ENCODE data around the gene ADAR.
"Not testable (repeated sequence)": the region's sequence is repeated elsewhere in the genome, so short reads cannot be mapped to it uniquely, and the experiment has no call there.

ADAR gene, protein sequence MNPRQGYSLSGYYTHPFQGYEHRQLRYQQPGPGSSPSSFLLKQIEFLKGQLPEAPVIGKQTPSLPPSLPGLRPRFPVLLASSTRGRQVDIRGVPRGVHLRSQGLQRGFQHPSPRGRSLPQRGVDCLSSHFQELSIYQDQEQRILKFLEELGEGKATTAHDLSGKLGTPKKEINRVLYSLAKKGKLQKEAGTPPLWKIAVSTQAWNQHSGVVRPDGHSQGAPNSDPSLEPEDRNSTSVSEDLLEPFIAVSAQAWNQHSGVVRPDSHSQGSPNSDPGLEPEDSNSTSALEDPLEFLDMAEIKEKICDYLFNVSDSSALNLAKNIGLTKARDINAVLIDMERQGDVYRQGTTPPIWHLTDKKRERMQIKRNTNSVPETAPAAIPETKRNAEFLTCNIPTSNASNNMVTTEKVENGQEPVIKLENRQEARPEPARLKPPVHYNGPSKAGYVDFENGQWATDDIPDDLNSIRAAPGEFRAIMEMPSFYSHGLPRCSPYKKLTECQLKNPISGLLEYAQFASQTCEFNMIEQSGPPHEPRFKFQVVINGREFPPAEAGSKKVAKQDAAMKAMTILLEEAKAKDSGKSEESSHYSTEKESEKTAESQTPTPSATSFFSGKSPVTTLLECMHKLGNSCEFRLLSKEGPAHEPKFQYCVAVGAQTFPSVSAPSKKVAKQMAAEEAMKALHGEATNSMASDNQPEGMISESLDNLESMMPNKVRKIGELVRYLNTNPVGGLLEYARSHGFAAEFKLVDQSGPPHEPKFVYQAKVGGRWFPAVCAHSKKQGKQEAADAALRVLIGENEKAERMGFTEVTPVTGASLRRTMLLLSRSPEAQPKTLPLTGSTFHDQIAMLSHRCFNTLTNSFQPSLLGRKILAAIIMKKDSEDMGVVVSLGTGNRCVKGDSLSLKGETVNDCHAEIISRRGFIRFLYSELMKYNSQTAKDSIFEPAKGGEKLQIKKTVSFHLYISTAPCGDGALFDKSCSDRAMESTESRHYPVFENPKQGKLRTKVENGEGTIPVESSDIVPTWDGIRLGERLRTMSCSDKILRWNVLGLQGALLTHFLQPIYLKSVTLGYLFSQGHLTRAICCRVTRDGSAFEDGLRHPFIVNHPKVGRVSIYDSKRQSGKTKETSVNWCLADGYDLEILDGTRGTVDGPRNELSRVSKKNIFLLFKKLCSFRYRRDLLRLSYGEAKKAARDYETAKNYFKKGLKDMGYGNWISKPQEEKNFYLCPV

DNA sequence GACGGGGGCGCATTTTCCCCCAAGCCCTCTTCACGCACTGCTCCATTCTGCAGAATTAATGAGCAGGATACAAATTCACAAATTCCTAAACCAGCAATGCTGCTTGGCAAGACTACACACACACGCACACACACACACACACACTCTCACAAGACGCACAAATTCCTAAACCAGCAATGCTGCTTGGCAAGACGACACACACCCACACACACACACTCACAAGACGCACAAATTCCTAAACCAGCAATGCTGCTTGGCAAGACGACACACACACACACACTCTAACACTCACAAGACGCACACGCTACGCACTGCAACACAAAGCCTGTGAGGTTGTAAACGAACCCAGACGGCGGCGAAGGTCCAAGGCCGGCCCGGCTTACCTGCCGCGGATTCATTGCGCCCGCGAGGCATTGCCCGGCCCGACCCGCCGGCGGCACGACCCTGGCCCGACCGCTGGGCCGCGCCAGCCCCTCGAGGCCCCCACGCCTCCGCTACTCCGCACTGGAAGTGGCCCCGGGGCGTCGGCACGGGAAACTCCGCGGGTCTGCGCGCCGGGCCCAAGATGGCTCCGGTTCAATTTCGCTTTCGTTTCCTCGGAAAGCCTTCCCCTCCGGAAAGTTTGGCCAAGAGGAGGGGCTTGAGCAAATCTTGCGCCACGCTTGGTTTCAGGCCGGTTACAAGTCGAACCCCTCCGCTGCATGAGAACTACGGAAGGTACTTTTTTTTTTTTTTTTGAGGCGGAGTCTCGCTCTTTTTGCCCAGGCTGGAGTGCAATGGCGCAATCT, at the start of gene ADAR:
Gene ADAR (minus strand): TSS at position 578 of the 788 bp plus-strand sequence. CDS start 180 bp downstream, at position 398.
- peak; percentile 92 for DNase-seq (ENCODE audit: low read depth)

DNA sequence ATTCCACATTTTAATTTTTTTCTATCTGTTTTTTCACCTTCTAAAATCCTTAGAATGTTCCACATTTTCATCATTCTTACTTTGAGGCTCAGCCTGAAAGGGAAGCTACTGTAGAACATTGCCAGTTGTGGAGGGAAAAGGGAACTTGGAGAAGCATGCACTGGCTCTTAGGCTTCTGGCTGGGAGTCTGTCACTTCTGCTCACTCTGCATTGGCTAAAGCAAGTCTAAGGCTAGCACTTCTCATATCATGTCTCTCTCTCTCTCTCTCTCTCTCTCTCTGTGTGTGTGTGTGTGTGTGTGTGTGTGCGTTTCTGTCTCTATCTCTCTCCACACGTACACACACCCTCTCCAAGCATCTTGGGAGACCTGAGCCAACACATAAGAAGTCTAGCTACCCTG, 49.6 kb upstream of the ADAR start:
- DNase-seq (ENCODE audit: low read depth) = no peak

DNA sequence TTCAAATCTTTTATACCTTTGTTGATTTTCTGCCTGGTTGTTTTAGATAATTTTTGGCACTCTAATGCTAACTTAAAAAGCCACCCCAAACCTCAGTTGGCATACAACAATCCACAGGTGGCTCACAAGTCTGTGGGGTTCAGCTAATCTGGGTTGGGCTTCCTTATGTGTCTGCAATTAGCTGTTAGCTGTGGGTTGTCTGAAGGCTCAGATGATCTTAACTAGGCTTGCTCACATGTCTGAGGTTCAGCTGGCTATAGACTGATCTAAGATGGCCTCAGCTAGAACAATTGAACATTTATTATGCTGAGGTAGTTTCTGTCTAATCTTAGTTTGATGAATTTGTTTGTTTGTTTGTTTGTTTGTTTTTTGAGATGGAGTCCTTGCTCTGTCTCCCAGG, 44.9 kb upstream of the ADAR start:
- no peak for DNase-seq (ENCODE audit: low read depth)

DNA sequence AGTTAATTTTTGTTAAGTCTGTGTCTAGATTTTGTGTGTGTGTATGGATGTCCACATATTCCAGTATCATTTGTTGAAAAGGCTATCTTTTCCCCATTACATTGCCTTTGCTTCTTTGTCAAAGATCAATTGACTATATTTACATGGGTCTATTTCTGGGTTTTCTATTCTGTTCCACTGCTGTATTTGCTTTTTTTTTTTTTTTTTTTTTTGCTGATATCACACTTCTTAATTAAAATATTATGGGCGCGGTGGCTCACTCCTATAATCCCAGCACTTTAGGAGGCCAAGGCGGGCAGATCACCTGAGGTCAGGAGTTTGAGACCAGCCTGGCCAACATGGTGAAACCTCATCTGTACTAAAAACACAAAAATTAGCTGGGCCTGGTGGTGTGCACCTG, 36.7 kb upstream of the ADAR start:
- not testable (repeated sequence) for DNase-seq (ENCODE audit: low read depth)

DNA sequence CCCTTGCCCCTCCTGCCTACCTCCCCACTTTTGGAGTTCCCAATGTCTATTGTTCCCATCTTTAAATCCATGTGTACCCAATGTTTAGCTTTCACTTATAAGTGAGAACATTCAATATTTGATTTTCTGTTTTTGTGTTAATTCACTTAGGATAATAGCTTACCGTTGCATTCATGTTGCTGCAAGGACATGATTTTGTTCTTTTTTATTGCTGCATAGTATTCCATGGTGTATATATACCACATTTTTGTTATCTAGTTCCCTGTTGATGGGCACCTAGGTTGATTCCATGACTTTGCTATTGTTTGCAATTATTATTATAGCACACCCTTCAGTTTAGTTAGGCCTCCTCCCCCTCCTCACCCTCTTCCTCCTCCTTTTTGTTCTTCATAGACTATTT, 33.5 kb upstream of the ADAR start:
- no peak for DNase-seq (ENCODE audit: low read depth)

DNA sequence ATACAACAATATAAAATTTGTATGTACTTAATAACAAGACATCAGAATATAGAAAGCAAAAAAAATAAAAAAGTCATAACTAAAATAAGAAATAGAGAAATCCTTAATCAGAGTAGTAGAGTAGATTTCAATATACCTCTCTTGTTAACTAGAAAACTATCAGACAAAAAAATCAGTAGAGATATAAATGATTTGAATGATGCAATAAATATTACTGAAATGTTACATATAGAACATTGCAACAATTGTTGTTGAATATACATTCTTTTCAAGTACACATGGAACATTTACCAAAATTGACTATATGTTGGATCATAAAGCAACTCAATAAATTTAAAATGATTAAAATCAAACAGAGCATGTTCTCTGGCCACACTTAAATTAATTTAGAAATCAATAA, 31.9 kb upstream of the ADAR start:
- no peak for DNase-seq (ENCODE audit: low read depth)

DNA sequence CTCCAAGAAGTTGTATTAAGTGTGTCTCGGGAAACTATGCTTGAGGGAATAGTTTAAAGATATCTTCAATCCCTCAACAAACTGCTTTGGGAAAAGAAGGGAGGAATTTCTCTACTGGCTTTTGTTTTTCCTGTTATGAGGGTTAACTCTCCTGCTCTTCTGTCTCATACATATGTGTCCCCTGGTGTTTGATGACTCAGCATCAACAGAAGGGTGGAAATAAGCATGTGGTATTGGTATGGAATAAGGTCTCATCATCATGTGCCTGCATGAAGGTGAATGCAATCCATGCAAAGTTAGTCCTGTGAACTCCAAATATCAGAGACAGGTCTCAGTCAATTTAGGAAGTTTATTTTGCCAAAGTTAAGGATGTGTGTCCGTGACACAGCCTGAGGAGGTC, 27.2 kb upstream of the ADAR start:
- no peak for DNase-seq (ENCODE audit: low read depth)

DNA sequence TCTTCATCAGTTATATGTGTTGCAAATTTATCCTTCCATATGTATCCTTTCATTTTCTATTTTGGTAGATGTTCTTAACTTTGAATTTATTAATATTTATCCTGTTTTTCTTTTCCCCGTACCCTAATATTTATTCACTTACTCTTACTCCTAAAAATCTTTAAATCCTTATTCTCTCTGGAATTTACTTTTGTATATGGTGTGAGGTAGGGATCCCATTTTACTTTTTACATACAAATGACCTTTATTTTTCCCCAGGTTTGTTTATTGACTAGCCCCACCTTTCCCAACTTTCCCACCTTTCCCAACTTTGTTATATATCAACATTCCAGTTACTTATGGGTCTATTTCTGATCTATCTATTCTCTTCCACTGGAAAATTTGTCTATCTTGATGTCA, 21.7 kb upstream of the ADAR start:
- DNase-seq (ENCODE audit: low read depth) = no peak

DNA sequence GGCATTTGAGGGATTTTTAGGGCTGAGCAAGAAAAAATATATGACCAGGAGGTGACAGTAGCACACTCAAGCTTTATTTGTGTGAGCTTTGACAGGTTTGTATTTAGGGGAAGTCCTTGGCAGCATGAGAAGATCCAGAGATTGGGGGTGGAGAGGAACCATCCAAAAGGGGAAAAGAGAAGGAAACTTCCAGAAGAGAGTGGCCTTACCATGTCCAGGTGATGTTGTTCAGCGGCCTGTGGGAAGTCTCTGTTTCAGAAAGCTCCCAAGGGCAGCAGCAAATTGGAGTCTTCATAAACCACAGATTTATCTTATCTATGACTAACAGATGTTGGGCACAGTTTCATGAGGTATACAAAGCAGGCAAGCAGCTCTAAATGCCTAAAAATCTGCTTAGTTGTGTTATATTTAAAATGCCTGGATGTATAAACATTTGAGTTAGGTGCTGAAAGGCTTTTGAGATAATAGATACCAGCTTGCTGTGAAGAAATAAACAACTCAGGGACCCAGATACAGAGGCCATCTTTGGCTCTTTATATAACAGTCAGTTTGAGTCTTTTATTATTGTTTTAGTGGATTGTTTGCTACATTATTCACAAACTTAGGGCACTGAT, 21.2 kb upstream of the ADAR start:
- DNase-seq (ENCODE audit: low read depth) = no peak

DNA sequence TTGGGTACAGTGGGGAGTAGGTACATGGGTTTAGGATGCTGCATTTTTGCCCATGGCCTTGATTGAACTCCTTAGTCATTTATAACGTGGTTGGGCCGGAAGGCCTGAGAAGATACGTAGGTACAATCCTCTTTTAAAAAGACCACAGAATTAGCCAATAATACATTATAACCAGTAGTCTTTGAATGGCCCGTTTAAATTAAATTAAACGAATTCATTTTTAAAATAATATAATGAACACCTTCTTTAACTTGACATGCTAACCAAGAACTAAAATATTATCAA, 20.1 kb upstream of the ADAR start:
- no peak for DNase-seq (ENCODE audit: low read depth)

DNA sequence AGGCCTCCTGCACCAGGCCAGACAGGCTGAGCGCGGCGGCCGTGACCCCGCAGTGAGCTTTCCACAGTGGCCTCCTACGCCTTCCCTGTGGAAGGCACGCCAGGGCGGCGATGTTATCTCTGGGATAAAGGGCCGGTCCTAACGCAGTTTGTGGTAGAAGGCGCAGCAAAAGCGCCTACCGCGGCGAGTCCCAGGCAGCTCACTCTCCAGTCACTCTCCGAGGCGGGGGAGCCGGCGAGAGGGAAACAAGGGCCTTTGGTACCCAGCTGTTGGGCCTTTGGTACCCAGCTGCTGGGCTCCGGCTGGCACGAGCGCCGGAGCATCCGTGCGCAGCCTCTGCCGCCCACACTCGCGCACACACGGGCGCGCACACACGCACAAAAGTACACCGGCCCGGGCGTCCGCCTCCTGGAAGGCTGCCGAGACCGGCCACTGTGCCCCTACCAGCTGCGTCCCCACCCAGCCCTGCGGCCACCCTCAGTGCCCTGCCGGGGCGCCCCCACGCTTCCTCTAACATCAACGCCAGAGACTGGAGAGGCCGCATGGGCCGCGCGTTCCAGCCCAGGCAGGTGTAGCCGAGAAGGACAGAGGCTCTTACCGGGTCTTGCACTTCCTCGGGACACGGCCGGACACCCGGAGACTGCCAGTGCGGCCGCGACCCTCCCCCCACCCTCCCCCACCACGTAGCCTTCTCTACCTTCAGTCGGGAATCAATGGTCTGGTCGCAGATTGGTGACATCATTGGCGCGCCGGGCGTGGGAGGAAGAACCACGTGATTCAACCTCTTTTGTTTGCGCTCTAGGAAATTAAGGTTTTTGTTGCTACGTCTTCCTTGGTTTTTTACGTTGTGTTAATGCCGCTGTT, 19.5 kb upstream of the ADAR start:
- peak; percentile 69 for DNase-seq (ENCODE audit: low read depth)

DNA sequence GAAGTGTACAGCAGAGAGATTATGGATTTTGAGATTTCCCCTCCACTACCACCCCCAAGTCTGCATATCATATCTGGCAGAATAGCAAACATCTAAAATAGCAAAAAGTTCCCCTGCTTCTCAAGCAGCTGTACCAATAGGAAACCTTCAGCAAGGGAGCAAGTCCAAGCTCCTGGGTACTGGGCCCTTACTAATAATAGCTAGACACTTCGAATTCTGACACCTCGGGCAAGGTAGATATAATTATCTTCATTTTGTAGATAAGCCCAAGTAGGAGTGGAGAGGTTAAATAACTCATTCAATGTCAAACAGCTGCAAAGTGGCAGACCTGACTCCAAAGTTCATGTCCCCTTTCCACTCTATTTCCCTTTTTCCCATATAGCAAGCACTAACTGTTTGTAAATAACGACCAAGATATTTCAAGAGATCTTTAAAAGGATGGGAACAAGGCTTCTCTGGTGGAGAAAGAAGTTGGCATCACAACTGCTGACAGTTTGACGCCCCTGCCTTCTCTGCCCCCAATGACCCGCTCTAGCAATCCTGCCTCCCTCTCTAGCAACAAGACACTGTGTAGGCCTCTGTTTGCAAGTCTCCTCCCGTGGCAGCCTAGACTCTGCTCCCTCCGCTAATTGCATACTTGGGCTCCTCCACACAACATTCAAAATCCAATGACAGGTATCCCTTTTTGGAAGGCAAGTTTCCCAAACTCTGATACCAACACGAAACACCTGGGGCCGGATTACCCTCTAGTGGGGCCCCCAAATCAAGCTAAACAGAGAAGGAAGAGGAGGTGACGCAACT, 18.7 kb upstream of the ADAR start:
- DNase-seq (ENCODE audit: low read depth) = no peak

DNA sequence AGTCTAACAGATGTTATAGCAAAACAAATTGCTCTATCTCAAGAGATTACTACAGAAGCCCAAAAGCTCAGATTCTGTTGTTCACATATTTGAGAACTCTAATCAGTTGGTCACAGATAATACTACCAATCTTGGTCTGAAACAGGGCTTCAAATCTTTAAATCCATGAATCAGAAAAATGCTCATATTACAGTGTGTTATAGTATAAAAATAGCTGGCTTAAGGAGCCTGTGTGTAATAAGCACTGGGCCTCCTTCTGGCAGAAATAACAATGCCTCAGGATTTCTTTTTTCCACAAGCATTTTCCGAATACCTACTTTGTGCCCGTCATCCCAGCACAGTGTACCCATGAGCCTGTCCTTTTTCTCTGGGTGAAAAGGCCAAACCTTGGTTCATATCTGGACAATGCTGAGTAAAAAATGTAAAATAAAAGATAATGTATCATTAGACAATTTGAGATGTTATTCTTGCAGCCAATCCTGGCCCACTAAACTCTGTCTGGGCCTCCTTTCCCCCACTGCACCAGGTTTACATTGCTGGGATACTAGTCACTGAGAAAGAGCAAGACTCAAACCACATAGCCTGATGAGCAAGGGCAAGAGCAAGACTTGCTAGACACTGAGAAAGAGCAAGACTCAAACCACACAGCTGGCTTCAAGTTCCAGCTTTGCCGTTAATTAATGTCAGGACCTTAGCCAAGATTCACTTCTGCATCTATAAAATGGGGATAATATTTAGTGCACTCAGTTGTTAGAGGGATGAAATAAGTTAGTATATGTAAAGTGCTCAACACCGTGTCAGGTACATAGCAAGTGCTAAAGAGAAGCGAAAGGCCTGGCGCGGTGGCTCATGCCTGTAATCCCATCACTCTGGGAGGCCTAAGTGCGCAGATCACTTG, 17.0 kb upstream of the ADAR start:
- DNase-seq (ENCODE audit: low read depth) = peak; percentile 74

DNA sequence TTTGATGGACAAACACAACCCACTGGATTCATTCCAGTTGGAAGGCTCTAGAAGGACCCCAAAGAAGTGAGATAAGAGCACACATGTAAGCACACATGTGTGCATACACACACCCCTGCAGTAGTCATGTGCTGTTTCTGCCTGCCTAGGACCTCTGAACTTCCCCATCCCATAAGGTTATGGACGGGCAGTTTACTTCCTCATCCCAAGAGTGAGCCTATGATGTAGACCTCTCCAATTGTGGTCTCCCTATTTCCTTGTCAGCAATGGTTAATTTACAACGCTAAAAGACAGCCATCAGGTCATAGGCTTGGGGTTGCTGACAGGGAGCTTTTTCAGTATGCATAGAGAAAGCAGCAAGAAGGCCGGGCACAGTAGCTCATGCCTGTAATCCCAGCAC, 15.4 kb upstream of the ADAR start:
- no peak for DNase-seq (ENCODE audit: low read depth)

DNA sequence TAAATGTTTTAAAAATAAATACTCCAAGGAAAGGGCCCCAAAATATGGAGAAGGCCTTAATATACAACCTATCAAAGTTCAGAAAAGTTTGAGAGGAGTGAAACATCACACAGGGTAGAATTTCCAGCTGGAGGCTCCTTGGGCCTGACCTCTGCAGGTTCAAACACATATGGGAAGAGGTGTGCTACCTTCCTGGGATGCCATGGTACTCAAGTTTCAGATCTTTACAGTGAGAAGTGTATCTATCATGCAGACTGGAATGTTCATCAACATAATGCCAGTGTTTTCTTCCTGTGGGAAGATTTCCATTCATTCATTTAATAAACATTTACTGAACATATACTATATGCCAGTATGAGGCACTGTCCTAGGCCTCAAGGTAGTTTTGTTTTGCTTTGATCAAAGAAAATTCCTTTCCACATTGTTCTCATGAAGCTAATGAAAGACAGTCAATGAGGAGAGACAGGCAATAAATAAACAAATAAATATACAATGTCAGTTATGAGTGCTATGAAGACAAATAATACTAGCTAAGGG, 14.6 kb upstream of the ADAR start:
- no peak for DNase-seq (ENCODE audit: low read depth)

DNA sequence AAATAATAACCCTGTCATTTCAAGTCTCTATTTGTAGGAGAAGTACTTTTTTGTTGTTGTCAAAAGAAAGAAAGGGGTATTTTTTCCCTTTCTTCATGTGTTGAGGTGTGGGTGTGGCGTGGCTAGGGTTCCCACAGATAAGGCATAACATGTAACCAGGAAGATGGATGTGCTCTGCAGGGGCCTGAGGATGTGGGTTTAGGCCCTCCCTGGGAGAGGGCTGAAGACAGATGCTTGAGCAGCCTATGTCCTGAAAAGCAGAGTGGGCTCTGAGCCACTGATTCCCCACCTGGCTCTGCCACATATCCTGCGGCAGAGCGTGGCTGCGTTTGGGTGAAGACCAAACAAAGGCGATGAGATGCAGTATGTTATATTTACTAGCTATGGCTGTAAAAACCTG, 13.9 kb upstream of the ADAR start:
- no peak for DNase-seq (ENCODE audit: low read depth)

DNA sequence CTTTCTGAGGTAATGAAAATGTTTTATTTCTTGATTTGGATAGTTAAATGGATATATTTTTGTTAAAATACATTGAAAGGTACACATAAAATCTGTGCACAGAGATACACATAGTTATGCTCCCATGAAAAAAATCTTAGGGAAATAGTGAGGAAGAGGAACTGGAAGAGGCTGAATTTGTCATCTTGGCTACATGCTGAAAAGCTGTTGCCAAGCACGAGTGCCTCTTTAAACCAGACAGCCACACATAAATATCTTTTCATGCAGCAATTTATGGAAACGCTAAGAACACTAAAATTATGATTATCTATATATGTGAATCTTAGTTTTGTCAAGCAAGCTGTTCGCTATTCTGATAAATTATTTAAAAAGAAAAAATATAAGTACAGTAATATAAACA, 12.8 kb upstream of the ADAR start:
- no peak for DNase-seq (ENCODE audit: low read depth)

DNA sequence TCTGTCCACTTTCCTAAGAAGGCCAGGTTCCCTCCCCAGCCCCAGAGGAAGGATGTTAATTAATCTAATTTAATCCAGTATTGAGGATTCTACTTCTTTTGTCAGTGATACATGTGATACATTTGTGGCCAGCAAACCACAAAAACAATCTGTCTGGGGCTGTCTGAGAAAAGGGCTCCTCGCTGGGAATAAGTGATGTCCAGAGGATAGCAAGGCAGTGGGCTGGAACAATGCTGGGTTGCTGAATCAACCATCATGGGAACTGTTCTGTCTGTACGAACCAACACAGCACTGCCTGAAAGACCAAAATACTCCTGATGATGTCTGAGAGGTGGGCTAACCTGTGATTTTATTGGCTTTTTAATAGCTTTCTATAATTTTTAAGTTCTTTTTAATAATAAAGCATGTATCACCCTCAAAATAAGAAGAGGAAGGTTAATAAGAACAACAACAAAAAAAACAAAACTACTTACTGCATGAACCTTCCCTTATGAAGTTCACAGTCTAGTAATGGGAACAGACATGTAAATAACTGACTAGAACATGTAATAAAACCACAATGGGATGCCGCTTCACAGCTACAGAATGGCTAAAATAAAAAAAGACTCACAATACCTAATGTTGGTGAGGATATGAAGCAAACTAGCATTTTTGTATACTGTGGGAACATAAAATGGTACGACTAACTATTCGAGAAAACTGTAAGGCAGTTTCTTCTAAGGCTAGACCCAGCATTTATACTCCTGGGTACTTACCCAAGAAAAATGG, 11.4 kb upstream of the ADAR start:
- no peak for DNase-seq (ENCODE audit: low read depth)

All from GM04503 (cell line).